Vagina (tissue), 2 donors: ENCODE data around the gene DNAJC9. TPM values are rescaled to one million over a fixed set of nuclear protein-coding genes. Genes with fewer than 3 reads are reported as not detected.

ENCODE experiments used
- DNase-seq, 2 donors: peaks; one replicate each; pipeline ENCODE4 v3.0.0-alpha.2; 2017; ENCODE audit errors: extremely low spot score in 2 of 2
- H3K27ac ChIP-seq: fragments of 200-600 bp; sonication (generic); one replicate; pipeline ENCODE4 v1.5.1; 2019
- H3K27me3 ChIP-seq: fragments of 200-600 bp; sonication (generic); one replicate; pipeline ENCODE4 v1.5.1; 2019
- H3K36me3 ChIP-seq, 2 donors: fragments of 200-600 bp; sonication (generic); one replicate each; pipeline ENCODE4 v1.5.1; 2017 to 2019
- H3K4me1 ChIP-seq: fragments of 200-600 bp; sonication (generic); one replicate; pipeline ENCODE4 v1.5.1; 2019
- H3K4me3 ChIP-seq, 2 donors: fragments of 200-600 bp; sonication (generic); 1 replicate in 1 of 2; 2 replicates in 1 of 2; pipeline ENCODE4 v1.5.1; 2016 to 2019
- H3K9me3 ChIP-seq: fragments of 200-600 bp; sonication (generic); one replicate; pipeline ENCODE4 v1.5.1; 2019
- CTCF ChIP-seq, 3 experiments: fragments of 450-650 bp in 2 of 3; fragments of 200-600 bp in 1 of 3; sonication (generic) in 1 of 3; IDR thresholded peaks; one replicate each; pipeline ENCODE4 v1.5.1; 2017 to 2019; ENCODE audit warnings: antibody characterized with exemption in 3 of 3, mild to moderate bottlenecking in 2 of 3, moderate library complexity in 2 of 3
- POLR2A ChIP-seq, 2 donors: fragments of 450-650 bp; IDR thresholded peaks; one replicate each; pipeline ENCODE4 v1.6.1; 2017; ENCODE audit warnings: antibody characterized with exemption in 2 of 2, mild to moderate bottlenecking in 2 of 2, moderate library complexity in 2 of 2
- POLR2AphosphoS5 ChIP-seq, 2 donors: sonication (generic); formaldehyde crosslinking; IDR thresholded peaks; one replicate each; pipeline ENCODE4 v1.9.0; 2017; ENCODE audit warnings: antibody characterized with exemption in 2 of 2, mild to moderate bottlenecking in 2 of 2, low read depth in 1 of 2; ENCODE audit not compliant: insufficient read depth in 1 of 2
- intact Hi-C: fragments of 100-400 bp; cut with DNase I; formaldehyde crosslinking; loops from one replicate; pipeline ENCODE4 v1.15.1; 2023
- total RNA-seq: library from RNA; depleted of rRNA; stranded (reverse); fragments of >200 nt; gene quantifications from one replicate; pipeline ENCODE4 v1.2.3, GENCODE V29; 2016

DNAJC9 gene
- total RNA-seq, 1 donor from 2014 or later = 16.2 TPM

- TF ChIP-seq CTCF (IDR thresholded peaks at IDR 0.05) = no peak
- TF ChIP-seq POLR2A (IDR thresholded peaks at IDR 0.05) = no peak
- TF ChIP-seq POLR2AphosphoS5 (IDR thresholded peaks at IDR 0.05; ENCODE audit: insufficient read depth in 1 of 2, low read depth in 1 of 2) = no peak
- no peaks in the 10 kb centered on the region for H3K27me3 ChIP-seq
- H3K4me3 ChIP-seq = no peak overlapping the region
- H3K4me1 ChIP-seq = peaks cover 5% of the 10 kb centered on the region
- peaks cover 0 to 57% of the 10 kb centered on the region in 2 donors for H3K36me3 ChIP-seq
- no peaks in the 10 kb centered on the region for H3K9me3 ChIP-seq
- DNase-seq = no peak
- intact Hi-C loops = no loop called here
- H3K27ac ChIP-seq = no peak overlapping the region
These were observed 8.0 kb downstream of the DNAJC9 start for GRCh38 chr10:73238990-73239566.

GRCh38 chr10:73234695-73235094, 12.4 kb downstream of the DNAJC9 start:
- DNase-seq = no peak
- H3K4me1 ChIP-seq = no peaks in the 10 kb centered on the region
- no peaks in the 10 kb centered on the region for H3K27me3 ChIP-seq
- TF ChIP-seq CTCF (IDR thresholded peaks at IDR 0.05) = no peak
- H3K36me3 ChIP-seq = peaks cover 0 to 39% of the 10 kb centered on the region in 2 donors
- H3K9me3 ChIP-seq = no peaks in the 10 kb centered on the region
- H3K27ac ChIP-seq = no peak overlapping the region
- H3K4me3 ChIP-seq = no peak overlapping the region
- intact Hi-C loops = no loop called here

- no peak for TF ChIP-seq POLR2AphosphoS5 (IDR thresholded peaks at IDR 0.05; ENCODE audit: insufficient read depth in 1 of 2, low read depth in 1 of 2)
- no peak for TF ChIP-seq POLR2A (IDR thresholded peaks at IDR 0.05)
- TF ChIP-seq CTCF (IDR thresholded peaks at IDR 0.05) = no peak
These were observed 13.2 kb downstream of the DNAJC9 start for GRCh38 chr10:73233883-73234282.

GRCh38 chr10:73232887-73233286, 14.2 kb downstream of the DNAJC9 start:
- DNase-seq = no peak
- peaks cover 0 to 39% of the 10 kb centered on the region in 2 donors for H3K36me3 ChIP-seq
- intact Hi-C loops = no loop called here

More at GRCh38 chr10:73233883-73234282, 13.2 kb downstream of the DNAJC9 start:
- H3K36me3 ChIP-seq = peaks cover 0 to 39% of the 10 kb centered on the region in 2 donors
- no peak overlapping the region for H3K27ac ChIP-seq
- H3K4me3 ChIP-seq = no peak overlapping the region
- no peaks in the 10 kb centered on the region for H3K9me3 ChIP-seq
- no peaks in the 10 kb centered on the region for H3K27me3 ChIP-seq
- intact Hi-C loops = no loop called here
- no peak for DNase-seq
- H3K4me1 ChIP-seq = no peaks in the 10 kb centered on the region

More at GRCh38 chr10:73232887-73233286, 14.2 kb downstream of the DNAJC9 start:
- H3K27me3 ChIP-seq = no peaks in the 10 kb centered on the region
- no peak overlapping the region for H3K4me3 ChIP-seq
- no peaks in the 10 kb centered on the region for H3K9me3 ChIP-seq
- H3K4me1 ChIP-seq = no peaks in the 10 kb centered on the region
- TF ChIP-seq POLR2AphosphoS5 (IDR thresholded peaks at IDR 0.05; ENCODE audit: insufficient read depth in 1 of 2, low read depth in 1 of 2) (no peak), CTCF (IDR thresholded peaks at IDR 0.05) (no peak), POLR2A (IDR thresholded peaks at IDR 0.05) (no peak)
- no peak overlapping the region for H3K27ac ChIP-seq
